HG02610 (cell line): Measurements from ENCODE around the gene SMYD5.

Experiments used
- ATAC-seq: cut with Tn5 transposase; IDR thresholded peaks from one replicate; pipeline ENCODE4 v1.9.1; 2021; ENCODE audit warnings: mild to moderate bottlenecking, moderate library complexity; ENCODE audit not compliant: unreplicated experiment

The SMYD5 gene

DNA sequence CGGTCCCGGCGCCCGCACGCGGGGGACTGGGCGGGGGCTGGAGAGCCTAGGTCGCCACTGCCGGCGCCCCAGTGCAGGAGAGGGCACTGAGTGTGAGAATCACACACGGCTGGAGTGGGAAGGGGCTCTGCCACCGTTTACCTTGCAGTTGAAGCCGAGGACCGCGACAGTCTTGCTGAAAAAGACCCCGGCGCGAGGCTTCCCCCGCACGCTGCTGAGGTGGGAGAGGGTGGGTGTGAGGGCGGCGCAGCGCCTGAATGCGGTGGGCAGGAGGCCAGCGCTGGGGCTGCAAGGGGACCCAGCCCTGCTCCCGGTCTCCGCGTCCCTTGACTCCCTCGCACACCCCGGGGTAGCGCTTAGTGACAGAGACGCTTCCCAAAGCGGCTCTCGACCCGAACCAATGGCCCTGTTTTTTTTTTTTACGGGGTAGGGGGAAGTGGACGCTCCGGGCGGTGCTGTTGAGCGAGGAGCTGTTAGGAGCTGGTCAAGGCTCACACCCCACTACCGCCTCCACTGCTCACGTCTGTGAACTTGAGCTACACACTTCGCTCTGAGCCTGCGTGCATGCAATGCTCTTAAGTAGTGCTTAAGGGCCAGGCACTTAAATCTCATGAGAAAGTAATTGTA, 10.9 kb upstream of the SMYD5 start:
- ATAC-seq = no peak

DNA sequence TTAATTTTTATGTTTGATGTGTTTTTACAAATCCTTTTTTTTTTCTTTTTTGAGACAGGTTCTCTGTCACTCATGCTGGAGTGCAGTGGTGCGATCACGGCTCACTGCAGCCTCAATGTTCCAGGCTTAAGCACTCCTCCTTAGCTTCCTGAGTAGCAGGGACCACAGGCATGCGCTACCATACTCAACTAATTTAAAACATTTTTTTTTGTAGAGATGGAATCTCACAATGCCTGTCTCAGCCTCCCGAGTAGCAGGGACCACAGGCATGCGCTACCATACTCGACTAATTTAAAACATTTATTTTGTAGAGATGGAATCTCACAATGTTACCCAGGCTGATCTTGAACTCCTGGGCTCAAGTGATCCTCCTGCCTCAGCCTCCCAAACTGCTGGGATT, 8.4 kb upstream of the SMYD5 start:
- ATAC-seq = no peak

- no peak for ATAC-seq
Measured at GRCh38 chr2:73208258-73208657, 5.8 kb upstream of the SMYD5 start.

DNA sequence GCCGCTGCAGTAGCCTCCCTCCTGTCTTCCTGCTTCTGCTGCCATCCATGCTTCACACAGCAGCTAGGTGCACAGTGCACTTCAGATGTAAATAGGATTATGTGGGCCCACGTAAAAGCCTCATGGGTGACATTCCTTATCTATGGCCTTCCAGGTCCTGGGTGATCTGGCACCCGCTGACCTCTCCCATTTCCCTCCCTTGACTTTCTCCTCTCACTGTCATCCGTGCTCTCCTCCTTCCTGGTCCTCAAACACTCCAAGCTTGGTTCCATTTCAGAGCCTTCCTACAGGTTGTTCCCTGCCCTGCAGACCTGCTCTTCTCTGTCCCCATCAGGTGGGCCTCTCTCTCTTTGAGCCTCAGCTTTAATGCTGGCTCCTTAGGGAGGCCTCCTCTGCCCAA, 4.0 kb upstream of the SMYD5 start:
- ATAC-seq = no peak

DNA sequence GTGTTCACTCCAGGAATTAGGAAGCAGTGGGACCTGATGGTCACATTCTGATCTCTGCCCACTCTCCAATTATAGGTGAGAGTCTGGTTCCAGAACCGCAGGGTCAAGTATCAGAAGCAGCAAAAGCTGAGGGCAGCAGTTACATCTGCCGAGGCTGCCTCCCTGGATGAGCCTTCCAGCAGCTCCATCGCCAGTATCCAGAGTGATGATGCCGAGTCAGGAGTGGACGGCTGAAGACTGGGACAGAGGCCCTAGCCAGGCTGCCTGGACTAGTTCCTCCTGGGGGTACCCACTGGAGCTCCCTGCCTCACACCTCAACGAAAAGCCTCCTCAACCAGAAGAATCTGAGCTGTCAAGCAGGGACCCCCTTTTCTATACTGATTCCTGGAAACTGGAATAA, 3.3 kb upstream of the SMYD5 start:
- ATAC-seq = no peak

DNA sequence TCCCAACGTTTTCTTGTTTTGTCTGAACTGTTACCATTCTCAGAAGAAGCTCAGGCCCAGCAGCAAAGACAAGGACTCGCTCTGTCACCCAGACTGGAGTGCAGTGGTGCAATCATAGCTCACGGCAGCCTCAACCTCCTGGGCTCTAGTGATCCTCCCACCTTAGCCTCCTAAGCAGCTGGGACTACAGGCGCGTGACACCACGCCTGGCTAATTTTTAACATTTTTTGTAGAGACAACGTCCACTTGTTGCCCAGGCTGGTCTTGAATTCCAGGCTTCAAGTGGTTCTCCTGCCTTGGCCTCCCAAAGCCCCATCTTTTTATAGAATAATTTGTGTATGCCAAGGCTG, 2.0 kb upstream of the SMYD5 start:
- ATAC-seq = no peak

DNA sequence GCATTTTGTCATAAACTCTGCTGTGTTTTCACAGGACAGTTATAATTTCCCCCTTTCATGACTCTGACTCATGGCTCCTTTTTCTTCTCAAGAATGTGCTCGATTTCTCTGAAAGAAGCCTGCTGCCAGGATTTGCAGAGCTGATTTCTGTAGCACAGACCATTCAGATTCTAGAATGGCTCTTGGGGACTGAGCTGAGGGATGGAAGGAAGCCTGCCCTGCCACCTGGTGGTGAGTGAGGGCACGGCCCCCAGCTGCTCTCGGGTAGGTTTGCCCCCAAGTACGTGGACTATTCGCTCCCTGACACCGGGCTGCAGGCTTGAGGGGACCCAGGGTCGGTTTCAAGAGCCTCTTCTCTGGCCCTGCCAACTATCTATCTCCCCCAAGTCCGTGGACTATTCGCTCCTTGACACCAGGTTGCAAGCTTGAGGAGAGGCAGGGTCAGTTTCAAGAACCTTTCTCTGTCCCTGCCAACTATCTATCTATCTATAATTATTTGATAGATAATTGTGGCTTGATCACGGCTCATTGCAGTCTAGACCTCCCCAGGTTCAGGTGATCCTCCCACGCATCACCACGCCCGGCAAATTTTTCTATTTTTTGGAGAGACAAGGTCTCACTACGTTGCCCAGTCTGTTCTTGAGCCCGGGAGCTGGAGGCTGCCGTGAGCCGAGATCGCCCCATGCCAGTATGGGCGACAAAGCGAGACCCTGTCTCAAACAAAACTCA, 1.4 kb upstream of the SMYD5 start:
- peak; percentile 66 for ATAC-seq

DNA sequence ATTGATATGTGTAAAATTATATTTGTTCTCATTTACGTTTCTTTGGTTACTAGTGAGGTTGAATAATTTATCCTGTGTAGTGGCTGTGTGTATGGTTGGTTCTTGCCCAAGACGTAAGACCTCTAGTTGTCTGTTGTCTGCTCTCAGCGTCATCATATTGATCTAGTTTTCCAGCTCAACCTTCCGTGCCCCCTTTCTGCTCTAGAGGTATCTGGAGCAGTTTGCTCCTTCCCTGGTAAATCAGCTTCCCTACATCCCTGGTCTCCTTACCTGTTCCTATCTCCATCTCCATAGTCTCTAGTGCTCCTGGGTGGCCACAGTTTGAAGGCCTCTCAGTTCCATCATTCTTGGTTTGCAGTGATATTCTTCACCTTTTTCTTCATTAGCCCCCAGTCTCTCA, 1.2 kb downstream of the SMYD5 start:
- ATAC-seq = no peak

GRCh38 chr2:73217160-73217559, 3.1 kb downstream of the SMYD5 start:
- no peak for ATAC-seq

GRCh38 chr2:73217826-73218225, 3.8 kb downstream of the SMYD5 start:
- ATAC-seq = no peak

- no peak for ATAC-seq
Measured at GRCh38 chr2:73218298-73218697, 4.3 kb downstream of the SMYD5 start.

DNA sequence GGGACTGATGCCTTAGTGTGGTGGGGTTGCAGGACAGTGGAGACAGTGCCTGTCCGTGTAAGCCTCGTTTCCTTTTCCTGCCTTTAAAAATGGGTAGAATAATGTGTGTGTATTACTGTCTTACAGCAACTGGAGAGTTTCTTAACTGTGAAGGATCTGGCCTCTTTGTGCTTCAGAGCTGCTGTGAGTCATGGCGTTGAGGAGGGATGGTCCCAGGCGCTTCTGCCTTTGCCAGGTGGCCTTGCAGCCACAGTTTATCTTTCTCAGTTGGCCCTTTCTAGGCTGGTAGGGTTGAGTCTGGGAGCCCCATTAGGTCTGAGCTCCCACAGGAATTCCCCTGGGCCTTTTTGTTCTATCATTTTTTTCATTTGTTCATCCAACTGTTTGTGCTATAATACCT, 9.8 kb downstream of the SMYD5 start:
- ATAC-seq = no peak

- ATAC-seq = no peak
Measured at GRCh38 chr2:73225513-73226360, 11.7 kb downstream of the SMYD5 start.

DNA sequence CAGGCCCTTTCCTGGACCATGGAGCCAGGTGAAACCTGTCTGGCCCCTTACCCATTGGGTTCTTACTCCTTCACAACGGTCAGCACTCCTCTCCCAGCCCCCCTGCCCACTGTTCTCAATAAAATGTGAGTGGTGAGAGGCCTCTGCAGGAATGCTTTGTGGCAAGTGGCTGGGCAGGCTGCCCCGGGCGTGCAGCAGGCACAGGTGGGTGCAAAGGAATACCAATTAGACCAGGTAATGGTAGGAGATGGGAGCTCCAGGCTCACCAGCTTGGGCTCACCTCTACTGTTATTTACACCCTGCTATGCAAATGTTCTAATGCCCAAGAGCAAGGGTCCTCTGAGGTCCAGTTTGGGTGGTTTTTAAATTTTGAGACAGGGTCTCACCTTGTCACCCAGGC, 13.0 kb downstream of the SMYD5 start:
- no peak for ATAC-seq

- ATAC-seq = no peak
Measured at GRCh38 chr2:73228631-73229030, 14.6 kb downstream of the SMYD5 start.

- no peak for ATAC-seq
Measured at GRCh38 chr2:73232403-73233153, 18.5 kb downstream of the SMYD5 start.

- ATAC-seq = peak; percentile 93
Measured at GRCh38 chr2:73233154-73233931, 19.3 kb downstream of the SMYD5 start, which contains the start of gene PRADC1. PRADC1 (minus strand) TSS chr2:73233239; CDS start chr2:73233160, 79 bp downstream.

DNA sequence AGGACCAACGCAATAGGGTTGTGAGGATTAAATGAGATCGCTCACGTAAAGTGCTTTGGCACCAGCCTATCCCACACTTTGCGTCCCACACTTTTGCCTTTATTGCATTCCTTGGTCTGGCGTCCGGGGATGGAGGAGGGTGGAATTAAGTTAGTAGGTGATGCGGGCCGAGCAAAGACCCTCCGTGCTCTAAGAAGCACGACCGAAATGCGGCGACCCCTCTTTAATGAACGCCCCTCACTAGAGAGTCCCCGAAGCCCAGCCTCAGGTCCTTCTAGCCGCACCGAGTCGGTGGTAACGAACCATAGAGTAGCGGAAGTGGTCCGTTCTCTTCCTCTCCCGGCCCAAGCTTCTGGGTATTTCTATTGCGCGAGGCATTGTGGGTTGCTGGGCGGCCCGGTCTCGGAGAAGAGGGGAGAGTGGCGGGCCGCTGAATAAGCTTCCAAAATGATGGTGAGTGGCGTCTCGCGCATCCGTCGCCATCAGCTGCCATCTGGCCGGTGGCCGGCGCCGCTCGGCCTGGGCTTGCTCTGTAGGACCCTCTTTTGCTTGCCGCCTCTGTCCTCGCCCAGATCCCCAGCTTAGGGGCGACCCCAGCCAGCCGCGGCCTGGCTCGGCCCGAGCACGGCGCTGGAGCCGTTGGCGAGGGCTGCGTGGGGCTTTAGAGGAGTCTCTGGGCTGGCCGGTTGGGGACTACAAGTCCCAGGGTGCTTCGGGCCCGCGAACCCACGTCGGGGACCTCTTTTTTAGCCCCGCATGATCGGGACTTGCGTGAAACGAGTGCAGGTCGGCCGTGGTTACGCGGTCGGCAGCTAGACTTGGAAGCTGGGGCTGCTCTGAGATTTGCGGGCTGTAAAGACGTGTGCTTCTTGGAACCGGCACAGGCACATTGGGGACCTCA, 20.1 kb downstream of the SMYD5 start, which contains the start of gene CCT7:
Gene CCT7 (plus strand): TSS at position 377 of the 901 bp plus-strand sequence. CDS start 71 bp downstream, at position 448.
- peak; percentile 64 for ATAC-seq

DNA sequence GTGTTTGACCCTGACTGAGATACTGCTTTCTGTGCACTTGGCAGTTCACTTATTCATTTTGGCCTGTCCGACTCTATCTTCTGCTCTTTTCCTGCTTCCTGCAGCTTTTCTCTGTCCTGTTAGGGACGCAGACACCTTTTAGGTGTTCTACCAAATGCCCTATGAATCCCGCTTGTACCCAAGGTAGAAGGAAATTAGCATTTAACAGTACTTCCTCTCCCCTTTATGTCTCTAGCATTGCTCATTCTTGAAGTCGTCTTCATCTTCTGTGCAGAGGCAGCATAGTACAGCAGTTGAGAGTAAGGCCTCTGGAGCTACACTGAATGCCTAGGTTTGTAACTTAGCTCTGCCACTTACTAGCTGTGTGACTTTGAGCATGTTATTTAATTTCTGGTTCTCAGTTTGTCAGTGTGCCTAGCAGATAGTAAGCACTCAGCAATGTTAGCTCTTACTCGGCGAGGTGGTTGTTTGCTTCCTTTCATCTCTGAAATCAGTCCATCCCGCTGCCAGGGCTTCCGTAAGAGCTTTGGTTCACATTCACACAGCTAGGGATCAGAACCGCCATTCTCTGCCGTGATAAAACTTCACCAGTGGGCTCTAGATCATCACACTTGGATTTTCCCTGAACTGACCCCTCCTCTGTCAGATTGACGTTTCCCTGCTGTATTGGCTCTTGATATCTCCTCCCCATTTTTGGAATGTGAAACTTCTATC, 21.4 kb downstream of the SMYD5 start:
- no peak for ATAC-seq
